ENCODE data around the gene CCNI2.

CCNI2 gene

DNA sequence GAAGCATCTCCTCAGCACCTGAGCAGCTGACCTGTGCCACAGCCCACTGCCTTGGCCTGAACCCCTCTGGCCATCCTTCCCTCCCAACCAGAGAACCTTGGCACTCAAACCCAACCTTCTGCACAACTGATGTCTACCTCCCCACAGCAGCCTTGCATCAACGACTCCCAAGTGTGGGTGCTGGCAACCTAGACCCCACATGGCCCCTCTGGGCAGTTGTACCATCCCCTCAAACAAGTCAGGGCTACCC is 19.5 kb downstream of the CCNI2 start:
- H2AFZ ChIP-seq = no peak overlapping the region
- peaks cover 3% of the 10 kb centered on the region for H3K4me1 ChIP-seq
- no peaks in the 10 kb centered on the region for H3K9me3 ChIP-seq (ENCODE audit: control insufficient read depth, low read length)
- no peak overlapping the region for H3K9ac ChIP-seq
- H3K4me2 ChIP-seq (ENCODE audit: low read length) = no peak overlapping the region
- no peak overlapping the region for H3K27ac ChIP-seq
- TF ChIP-seq, protein P1, sequence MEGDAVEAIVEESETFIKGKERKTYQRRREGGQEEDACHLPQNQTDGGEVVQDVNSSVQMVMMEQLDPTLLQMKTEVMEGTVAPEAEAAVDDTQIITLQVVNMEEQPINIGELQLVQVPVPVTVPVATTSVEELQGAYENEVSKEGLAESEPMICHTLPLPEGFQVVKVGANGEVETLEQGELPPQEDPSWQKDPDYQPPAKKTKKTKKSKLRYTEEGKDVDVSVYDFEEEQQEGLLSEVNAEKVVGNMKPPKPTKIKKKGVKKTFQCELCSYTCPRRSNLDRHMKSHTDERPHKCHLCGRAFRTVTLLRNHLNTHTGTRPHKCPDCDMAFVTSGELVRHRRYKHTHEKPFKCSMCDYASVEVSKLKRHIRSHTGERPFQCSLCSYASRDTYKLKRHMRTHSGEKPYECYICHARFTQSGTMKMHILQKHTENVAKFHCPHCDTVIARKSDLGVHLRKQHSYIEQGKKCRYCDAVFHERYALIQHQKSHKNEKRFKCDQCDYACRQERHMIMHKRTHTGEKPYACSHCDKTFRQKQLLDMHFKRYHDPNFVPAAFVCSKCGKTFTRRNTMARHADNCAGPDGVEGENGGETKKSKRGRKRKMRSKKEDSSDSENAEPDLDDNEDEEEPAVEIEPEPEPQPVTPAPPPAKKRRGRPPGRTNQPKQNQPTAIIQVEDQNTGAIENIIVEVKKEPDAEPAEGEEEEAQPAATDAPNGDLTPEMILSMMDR (IDR thresholded peaks at IDR 0.05) = no peak
- no peaks in the 10 kb centered on the region for H3K27me3 ChIP-seq (ENCODE audit: control insufficient read depth, insufficient read depth, low read length)
- H3K36me3 ChIP-seq (ENCODE audit: control insufficient read depth, insufficient read depth, low read length) = no peaks in the 10 kb centered on the region
- H3K4me3 ChIP-seq (ENCODE audit: low read depth, low read length) = no peak overlapping the region
- peaks cover 29% of the 10 kb centered on the region for H3K79me2 ChIP-seq

GRCh38 chr5:132767150-132767549 is 19.9 kb downstream of the CCNI2 start:
- no peak overlapping the region for H2AFZ ChIP-seq
- no peak overlapping the region for H3K4me2 ChIP-seq (ENCODE audit: low read length)
- peaks cover 29% of the 10 kb centered on the region for H3K79me2 ChIP-seq
- no peaks in the 10 kb centered on the region for H3K27me3 ChIP-seq (ENCODE audit: control insufficient read depth, insufficient read depth, low read length)
- H3K27ac ChIP-seq = no peak overlapping the region
- no peaks in the 10 kb centered on the region for H3K9me3 ChIP-seq (ENCODE audit: control insufficient read depth, low read length)
- H3K4me1 ChIP-seq = peaks cover 3% of the 10 kb centered on the region
- H3K4me3 ChIP-seq (ENCODE audit: low read depth, low read length) = no peak overlapping the region
- TF ChIP-seq, protein P1 (IDR thresholded peaks at IDR 0.05) = no peak
- H3K9ac ChIP-seq = no peak overlapping the region
- no peaks in the 10 kb centered on the region for H3K36me3 ChIP-seq (ENCODE audit: control insufficient read depth, insufficient read depth, low read length)

GRCh38 chr5:132768485-132768868 is 21.3 kb downstream of the CCNI2 start:
- no peaks in the 10 kb centered on the region for H3K9me3 ChIP-seq (ENCODE audit: control insufficient read depth, low read length)
- H3K79me2 ChIP-seq = peaks cover 35% of the 10 kb centered on the region
- no peak overlapping the region for H3K9ac ChIP-seq
- H3K27ac ChIP-seq = no peak overlapping the region
- TF ChIP-seq, protein P1 (IDR thresholded peaks at IDR 0.05) = no peak
- no peaks in the 10 kb centered on the region for H3K36me3 ChIP-seq (ENCODE audit: control insufficient read depth, insufficient read depth, low read length)
- no peaks in the 10 kb centered on the region for H3K27me3 ChIP-seq (ENCODE audit: control insufficient read depth, insufficient read depth, low read length)
- peaks cover 16% of the 10 kb centered on the region for H3K4me1 ChIP-seq
- no peak overlapping the region for H2AFZ ChIP-seq
- H3K4me2 ChIP-seq (ENCODE audit: low read length) = no peak overlapping the region
- H3K4me3 ChIP-seq (ENCODE audit: low read depth, low read length) = no peak overlapping the region

DNA sequence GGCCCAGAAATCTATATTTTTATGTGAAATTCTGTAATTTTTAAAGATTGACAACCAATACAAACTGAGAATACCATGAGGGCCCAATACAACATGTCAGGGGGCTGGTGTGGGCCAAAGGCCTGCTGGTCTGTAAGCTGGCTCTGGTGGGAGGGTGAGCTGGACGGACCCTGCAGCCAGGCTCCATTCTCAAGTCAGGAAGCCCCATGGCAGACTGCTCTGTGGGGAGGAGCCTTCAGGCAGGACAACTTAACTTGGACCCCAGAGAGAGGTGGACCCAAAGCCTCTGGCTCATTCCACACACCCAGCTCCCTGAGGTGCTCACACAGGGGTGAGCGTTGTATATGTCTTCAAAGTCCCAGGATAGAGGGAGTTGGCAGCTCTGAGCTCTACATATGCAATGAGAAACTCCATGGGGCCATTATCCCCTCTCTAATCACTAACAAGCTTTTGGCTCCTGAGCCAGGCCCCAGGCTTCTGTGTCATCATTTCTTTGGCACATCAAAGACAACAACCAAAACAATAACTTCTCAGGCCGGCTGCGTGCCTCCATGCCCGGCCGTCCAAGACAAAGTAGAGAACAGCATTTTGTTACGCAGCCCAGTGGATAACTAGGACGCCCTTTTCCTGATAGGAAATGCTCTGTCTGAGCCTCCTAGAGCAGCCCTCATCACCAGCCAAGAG is 23.4 kb downstream of the CCNI2 start:
- Histone ChIP-seq H3K27me3 (ENCODE audit: control insufficient read depth, insufficient read depth, low read length) (no peaks in the 10 kb centered on the region), H2AFZ (no peak overlapping the region), H3K4me2 (ENCODE audit: low read length) (no peak overlapping the region), H3K9me3 (ENCODE audit: control insufficient read depth, low read length) (no peaks in the 10 kb centered on the region), H3K79me2 (peaks cover 33% of the 10 kb centered on the region), H3K27ac (no peak overlapping the region), H3K4me1 (peaks cover 36% of the 10 kb centered on the region), H3K4me3 (ENCODE audit: low read depth, low read length) (no peak overlapping the region), H3K9ac (no peak overlapping the region), H3K36me3 (ENCODE audit: control insufficient read depth, insufficient read depth, low read length) (no peaks in the 10 kb centered on the region)
- TF ChIP-seq, protein P1 (IDR thresholded peaks at IDR 0.05) = no peak

GRCh38 chr5:132771503-132771998 is 24.3 kb downstream of the CCNI2 start:
- H2AFZ ChIP-seq = no peak overlapping the region
- H3K27me3 ChIP-seq (ENCODE audit: control insufficient read depth, insufficient read depth, low read length) = no peaks in the 10 kb centered on the region
- peaks cover 36% of the 10 kb centered on the region for H3K4me1 ChIP-seq
- H3K4me2 ChIP-seq (ENCODE audit: low read length) = no peak overlapping the region
- no peak overlapping the region for H3K4me3 ChIP-seq (ENCODE audit: low read depth, low read length)
- TF ChIP-seq, protein P1 (IDR thresholded peaks at IDR 0.05) = no peak
- no peaks in the 10 kb centered on the region for H3K9me3 ChIP-seq (ENCODE audit: control insufficient read depth, low read length)
- no peak overlapping the region for H3K9ac ChIP-seq
- H3K36me3 ChIP-seq (ENCODE audit: control insufficient read depth, insufficient read depth, low read length) = no peaks in the 10 kb centered on the region
- peaks cover 28% of the 10 kb centered on the region for H3K79me2 ChIP-seq
- no peak overlapping the region for H3K27ac ChIP-seq

Measured in parathyroid adenoma (tissue), 2 donors.